Measurements from ENCODE around the gene AMY1B.
"Not testable (repeated sequence)": the region's sequence is repeated elsewhere in the genome, so short reads cannot be mapped to it uniquely, and the experiment has no call there.

GRCh38 chr1:103697430-103697829 lies 1.4 kb upstream of the AMY1B start:
- not testable (repeated sequence) for TF ChIP-seq EP300 (IDR thresholded peaks at IDR 0.05; ENCODE audit: borderline replicate concordance in 1 of 2, low read depth in 1 of 2, low read length in 1 of 2); CTCF (IDR thresholded peaks at IDR 0.05)
